Mucosa of descending colon (tissue), 3 donors: Measurements from ENCODE around the gene TEAD4. TPM values are rescaled to one million over a fixed set of nuclear protein-coding genes. Genes with fewer than 3 reads are reported as not detected.

Experiments used
- ATAC-seq: fragments of 200-7000 bp; cut with Tn5 transposase; one replicate; pipeline ENCODE4 v1.9.1; 2020; ENCODE audit warnings: mild to moderate bottlenecking, moderate library complexity
- DNase-seq, 3 donors: peaks; one replicate each; pipeline ENCODE4 v3.0.0-alpha.2; 2020
- H3K36me3 ChIP-seq: fragments of 200-600 bp; one replicate; pipeline ENCODE4 v1.8.0; 2021; ENCODE audit warnings: low read depth, mild to moderate bottlenecking
- H3K4me1 ChIP-seq: fragments of 200-600 bp; one replicate; pipeline ENCODE4 v1.8.0; 2021; ENCODE audit warnings: low read depth, mild to moderate bottlenecking
- H3K4me3 ChIP-seq: fragments of 200-600 bp; one replicate; pipeline ENCODE4 v1.8.0; 2021; ENCODE audit warnings: mild to moderate bottlenecking
- H3K9me3 ChIP-seq: fragments of 200-600 bp; one replicate; pipeline ENCODE4 v1.8.0; 2021; ENCODE audit warnings: mild to moderate bottlenecking
- CTCF ChIP-seq: fragments of 200-600 bp; IDR thresholded peaks from one replicate; pipeline ENCODE4 v1.8.0; 2022; ENCODE audit warnings: antibody characterized with exemption, mild to moderate bottlenecking
- intact Hi-C, 2 donors: fragments of 100-400 bp; cut with DNase I in 1 of 2; cut with micrococcal nuclease in 1 of 2; formaldehyde crosslinking; loops; one replicate each; pipeline versions ENCODE4 v1.11.0 to v1.11.1; 2022; cut with DNase I, micrococcal nuclease
- total RNA-seq, 3 donors: library from RNA; stranded (reverse); fragmentation: NEBNext Ultra II Directional in 2 of 3; extraction: Animal tissue kit (Norgen Biotek cat#: 25700) in 2 of 3; gene quantifications; one replicate each; pipeline versions ENCODE4 v1.2.1 to v1.2.4, GENCODE V29; 2021 to 2023
- donor health status: DM: no; HTN: no; CAD: no; lungs with moderate emphysema.
- donor health status: DM: no; HTN: no; CAD: no.
- donor health status: DM: no; HTN: yes; CAD: no.

TEAD4 gene
- total RNA-seq, 3 donors from 2014 or later = 4.6 to 11.3 (median 6.5) TPM

GRCh38 chr12:3042394-3042793 is 83.2 kb downstream of the TEAD4 start:
- intact Hi-C loops = loop anchor here in 1 of 2 donors (5.0 kb wide), 1 partner anchor 185 kb away; the partner anchor contains the start of gene TEX52
- peak; percentile 10 for ATAC-seq
- Histone ChIP-seq H3K36me3 (no peaks in the 10 kb centered on the region), H3K4me3 (no peak overlapping the region), H3K4me1 (no peaks in the 10 kb centered on the region), H3K9me3 (no peaks in the 10 kb centered on the region)
- no peak for DNase-seq
- no peak for TF ChIP-seq CTCF

GRCh38 chr12:3042826-3043225 is 83.6 kb downstream of the TEAD4 start:
- no peak for TF ChIP-seq CTCF

GRCh38 chr12:3043406-3043805 is 84.2 kb downstream of the TEAD4 start:
- Histone ChIP-seq H3K4me3 (no peak overlapping the region), H3K4me1 (no peaks in the 10 kb centered on the region), H3K36me3 (no peaks in the 10 kb centered on the region), H3K9me3 (no peaks in the 10 kb centered on the region)
- DNase-seq = no peak
- intact Hi-C loops = loop anchor here in 1 of 2 donors (5.0 kb wide), 1 partner anchor 186 kb away; the partner anchor contains the start of gene TEX52
- no peak for TF ChIP-seq CTCF
- ATAC-seq = no peak

More at GRCh38 chr12:3042826-3043225, 83.6 kb downstream of the TEAD4 start:
- no peak overlapping the region for H3K4me3 ChIP-seq
- ATAC-seq (no peak), DNase-seq (no peak)
- H3K4me1 ChIP-seq = no peaks in the 10 kb centered on the region
- H3K9me3 ChIP-seq = no peaks in the 10 kb centered on the region
- intact Hi-C loops = loop anchor here in 1 of 2 donors (5.0 kb wide), 1 partner anchor 186 kb away; the partner anchor contains the start of gene TEX52
- H3K36me3 ChIP-seq = no peaks in the 10 kb centered on the region

- DNase-seq = no peak
- intact Hi-C loops = loop anchor here in 1 of 2 donors (5.0 kb wide), 1 partner anchor 187 kb away; the partner anchor contains the start of gene TEX52
- no peak for TF ChIP-seq CTCF
- Histone ChIP-seq H3K4me1 (no peaks in the 10 kb centered on the region), H3K9me3 (no peaks in the 10 kb centered on the region), H3K36me3 (no peaks in the 10 kb centered on the region), H3K4me3 (no peak overlapping the region)
- no peak for ATAC-seq
These were observed 85.0 kb downstream of the TEAD4 start for GRCh38 chr12:3044141-3044630.

- intact Hi-C loops = no loop called here
- DNase-seq = no peak
- no peak for ATAC-seq
- Histone ChIP-seq H3K4me1 (no peaks in the 10 kb centered on the region), H3K36me3 (no peaks in the 10 kb centered on the region), H3K9me3 (no peaks in the 10 kb centered on the region), H3K4me3 (no peak overlapping the region)
- TF ChIP-seq CTCF = no peak
These were observed 86.3 kb downstream of the TEAD4 start for GRCh38 chr12:3045494-3045893.
